Measurements from ENCODE around the gene DGKI. TPM values are rescaled to one million over a fixed set of nuclear protein-coding genes. Genes with fewer than 3 reads are reported as not detected.

Gene DGKI
- total and polyA plus RNA-seq, 2 of the 13 experiments (the other 11 are each of a cell fraction or from before 2014, with no cell fraction given), result 0.09 to 0.17 TPM

- TF ChIP-seq REXO4 (CRISPR knock-in tag; IDR thresholded peaks at IDR 0.05; ENCODE audit: borderline replicate concordance), result no peak
These were observed 156.1 kb downstream of the DGKI start (continued) for GRCh38 chr7:137690635-137691034.

- ChIA-PET CTCF (ENCODE audit: low intra/inter-chr PET ratio, low total read pairs) (no interaction called here), POLR2A (no interaction called here)
- Histone ChIP-seq H3K27ac (ENCODE audit: extremely low read length, insufficient read depth, low read length) (no peak overlapping the region), H3K9ac (ENCODE audit: insufficient read depth, low read depth, low read length) (no peak overlapping the region), H3K4me2 (ENCODE audit: low read depth, low read length) (no peak overlapping the region), H3K4me1 (ENCODE audit: insufficient read depth, low read length) (no peaks in the 10 kb centered on the region), H2AFZ (ENCODE audit: low read length) (no peak overlapping the region), H3K4me3 (replicated peaks in 1 of 3; ENCODE audit: insufficient read depth in 1 of 3, low read depth in 2 of 3, low read length in 3 of 3) (no peak overlapping the region), H3K9me3 (ENCODE audit: low read length) (no peaks in the 10 kb centered on the region), H3K36me3 (replicated peaks in 1 of 2; ENCODE audit: control insufficient read depth in 1 of 2, insufficient read depth in 2 of 2, low read length in 2 of 2) (no peaks in the 10 kb centered on the region), H3K79me2 (ENCODE audit: insufficient read depth, low read length) (no peaks in the 10 kb centered on the region), H4K20me1 (ENCODE audit: insufficient read depth, low read length) (no peaks in the 10 kb centered on the region), H3K27me3 (ENCODE audit: control insufficient read depth in 1 of 2, insufficient read depth in 2 of 2, low read length in 2 of 2) (peaks cover 2 to 63% of the 10 kb centered on the region in 2 experiments; a peak in 4 of 5 replicates)
- 16% methylated on average over 2 of the region's 2 CpGs for WGBS (ENCODE audit: low lambda C conversion rate)
- in situ Hi-C loops (cut with HindIII; ENCODE audit: extremely low pct_ligation_motif_present, low pct_unique_long_range_greater_than_20kb), result no loop called here
- no TSS peak for BruUV-seq (replicated peaks)
- TF ChIP-seq MYC (CRISPR knock-in tag; IDR thresholded peaks at IDR 0.05; ENCODE audit: borderline replicate concordance) (no peak), RNF219 (CRISPR knock-in tag; IDR thresholded peaks at IDR 0.05) (no peak), RELA (CRISPR knock-in tag; IDR thresholded peaks at IDR 0.05) (no peak), ZNF280D (CRISPR knock-in tag; IDR thresholded peaks at IDR 0.05) (no peak), SAFB2 (CRISPR knock-in tag; IDR thresholded peaks at IDR 0.05; ENCODE audit: borderline replicate concordance, low read depth) (no peak), ATAD3A (CRISPR knock-in tag; IDR thresholded peaks at IDR 0.05) (no peak), SMAD9 (CRISPR knock-in tag; IDR thresholded peaks at IDR 0.05) (no peak), ZNF354B (CRISPR knock-in tag; IDR thresholded peaks at IDR 0.05) (no peak), BCLAF1 (IDR thresholded peaks at IDR 0.05) (no peak), E2F5 (CRISPR knock-in tag; conservative IDR thresholded peaks at IDR 0.05) (no peak), HOMEZ (CRISPR knock-in tag; IDR thresholded peaks at IDR 0.05; ENCODE audit: low read depth) (no peak), SP2 (CRISPR knock-in tag; IDR thresholded peaks at IDR 0.05) (no peak)
- ATAC-seq (no peak), DNase-seq (ENCODE audit: low spot score) (no peak), FAIRE-seq (no peak)
- intact Hi-C loops (cut with micrococcal nuclease; ENCODE audit: unreplicated experiment), result no loop called here
These were observed 157.0 kb downstream of the DGKI start for GRCh38 chr7:137689761-137690160.
